Measurements from ENCODE around the gene CPSF7.
A peak's percentile ranks its signal among the peaks of the same experiment; 100 is the strongest.
"Not testable (repeated sequence)": the region's sequence is repeated elsewhere in the genome, so short reads cannot be mapped to it uniquely, and the experiment has no call there.

The CPSF7 gene, protein sequence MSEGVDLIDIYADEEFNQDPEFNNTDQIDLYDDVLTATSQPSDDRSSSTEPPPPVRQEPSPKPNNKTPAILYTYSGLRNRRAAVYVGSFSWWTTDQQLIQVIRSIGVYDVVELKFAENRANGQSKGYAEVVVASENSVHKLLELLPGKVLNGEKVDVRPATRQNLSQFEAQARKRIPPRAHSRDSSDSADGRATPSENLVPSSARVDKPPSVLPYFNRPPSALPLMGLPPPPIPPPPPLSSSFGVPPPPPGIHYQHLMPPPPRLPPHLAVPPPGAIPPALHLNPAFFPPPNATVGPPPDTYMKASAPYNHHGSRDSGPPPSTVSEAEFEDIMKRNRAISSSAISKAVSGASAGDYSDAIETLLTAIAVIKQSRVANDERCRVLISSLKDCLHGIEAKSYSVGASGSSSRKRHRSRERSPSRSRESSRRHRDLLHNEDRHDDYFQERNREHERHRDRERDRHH

DNA sequence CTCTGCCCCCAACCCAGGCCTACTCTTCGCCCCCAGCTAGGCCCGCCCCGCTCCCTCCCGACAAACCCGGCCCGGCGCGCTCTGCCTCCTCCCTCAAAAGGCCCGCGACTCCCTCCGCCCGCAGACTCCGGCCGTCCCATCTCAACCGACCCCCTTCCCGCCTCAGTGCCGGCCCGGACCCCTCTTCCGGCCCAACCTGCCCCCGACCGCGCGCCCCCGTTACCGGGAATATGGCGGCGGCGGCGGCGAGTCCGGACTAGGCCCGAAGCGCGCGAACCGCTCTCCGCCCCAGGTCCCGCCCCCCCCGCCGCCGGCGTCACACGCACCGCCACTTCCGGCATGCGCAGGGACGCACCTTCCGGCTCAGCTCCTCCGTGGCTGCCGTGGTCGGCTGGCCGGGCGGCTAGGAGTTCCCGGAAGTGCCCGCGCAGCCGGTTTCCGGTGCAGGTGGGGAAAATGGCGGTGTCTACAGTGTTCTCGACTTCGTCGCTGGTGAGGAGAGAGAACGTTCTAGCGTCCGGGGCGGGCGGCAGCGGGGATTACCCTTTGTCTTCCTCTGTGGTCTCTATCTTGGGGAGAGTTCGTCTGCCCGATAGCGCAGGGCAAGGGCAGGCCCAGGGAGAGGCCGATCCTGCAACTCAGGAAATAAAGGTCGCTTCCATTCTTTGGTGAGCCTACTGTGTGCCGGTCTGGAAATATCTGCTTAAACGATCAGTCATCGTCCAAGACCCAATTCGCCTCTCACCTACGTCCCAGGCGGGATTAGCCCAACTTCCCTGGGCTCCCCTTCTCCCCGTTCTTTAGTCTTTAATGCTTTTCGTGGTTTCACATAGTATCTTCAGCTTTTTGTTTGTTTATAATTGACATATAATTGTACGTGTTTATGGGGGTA, at the start of gene CPSF7, which contains the start of gene SDHAF2:
CPSF7 (minus strand) TSS at position 285 of the 892 bp plus-strand sequence. CDS start 740 bp downstream, outside the sequence.
SDHAF2 (plus strand) TSS at position 434 of the 892 bp plus-strand sequence; CDS start at position 457, 23 bp downstream.
- peak; percentile 86 for DNase-seq

- DNase-seq, result no peak
These were observed 48.0 kb upstream of the CPSF7 start for GRCh38 chr11:61477727-61478148.

GRCh38 chr11:61477126-61477525, 47.4 kb upstream of the CPSF7 start:
- DNase-seq, result no peak

- DNase-seq, result no peak
These were observed 46.6 kb upstream of the CPSF7 start for GRCh38 chr11:61476371-61476770.

DNA sequence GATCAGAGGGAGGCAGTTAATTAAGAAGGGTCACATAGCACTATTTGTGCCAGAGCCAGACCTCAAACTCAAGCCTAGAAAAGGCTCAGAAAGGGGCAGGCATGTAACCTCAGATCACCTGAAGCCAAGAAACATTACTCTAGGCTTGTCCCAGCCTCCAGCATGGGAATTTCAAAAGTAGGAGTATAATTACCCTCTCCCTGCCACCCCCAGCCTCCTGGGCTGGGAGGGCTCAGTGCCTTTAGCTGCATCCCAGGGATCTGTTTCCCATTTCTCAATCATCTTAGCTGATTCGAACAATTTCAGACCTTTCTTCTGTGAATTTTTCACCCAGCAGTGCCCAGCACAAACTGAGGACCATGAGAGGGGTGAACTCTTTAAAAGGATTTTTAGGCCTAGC, 45.7 kb upstream of the CPSF7 start:
- no peak for DNase-seq

GRCh38 chr11:61474013-61474643, 44.4 kb upstream of the CPSF7 start:
- DNase-seq, result no peak

DNA sequence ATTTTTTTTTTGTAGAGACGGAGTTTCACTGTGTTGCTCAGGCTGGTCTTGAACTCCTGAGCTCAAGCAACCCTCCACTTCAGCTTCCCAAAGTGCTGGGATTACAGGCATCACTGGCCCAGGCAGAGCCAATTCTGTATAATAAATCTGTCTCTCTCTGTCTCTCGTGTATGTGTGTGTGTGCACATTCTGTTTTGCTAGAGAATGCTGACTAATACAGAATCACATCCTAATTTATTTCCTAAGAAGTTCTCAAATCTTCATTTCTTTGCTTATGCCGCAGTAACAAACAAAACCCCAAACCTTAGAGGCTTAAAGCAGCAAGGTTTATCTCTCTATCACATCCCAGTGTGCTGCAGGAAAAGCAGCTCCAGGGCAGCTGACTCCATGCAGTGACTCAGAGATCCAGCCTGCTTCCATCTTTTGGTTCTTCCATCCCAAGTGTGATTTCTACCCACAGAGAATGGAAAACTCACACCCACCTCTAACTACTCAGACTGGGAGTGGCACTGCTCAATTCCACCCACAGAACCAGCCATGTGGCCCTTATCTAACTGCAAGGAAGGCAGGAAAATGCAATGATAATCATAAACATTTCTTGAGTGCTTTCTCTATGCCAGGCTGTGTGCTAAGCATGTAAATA, 43.7 kb upstream of the CPSF7 start:
- DNase-seq, result no peak

DNA sequence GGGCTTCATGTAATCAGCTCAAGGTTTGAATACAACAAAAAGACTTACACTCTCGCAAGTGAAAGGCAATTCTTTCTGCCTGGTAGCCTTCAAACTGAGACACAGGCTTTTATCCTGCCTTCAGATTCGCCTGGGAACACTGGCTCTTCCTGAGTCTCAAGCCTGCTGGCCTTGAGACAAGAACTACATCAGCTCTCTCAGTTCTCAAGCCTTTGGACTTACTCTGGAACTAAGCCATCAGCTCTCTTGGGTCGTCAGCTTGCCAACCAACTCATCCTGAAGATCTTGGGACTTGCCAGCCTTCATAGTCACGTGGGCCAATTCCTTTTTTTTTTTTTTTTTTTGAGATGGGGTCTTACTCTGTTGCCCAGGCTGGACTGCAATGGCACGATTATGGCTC, 43.1 kb upstream of the CPSF7 start:
- DNase-seq, result no peak

DNA sequence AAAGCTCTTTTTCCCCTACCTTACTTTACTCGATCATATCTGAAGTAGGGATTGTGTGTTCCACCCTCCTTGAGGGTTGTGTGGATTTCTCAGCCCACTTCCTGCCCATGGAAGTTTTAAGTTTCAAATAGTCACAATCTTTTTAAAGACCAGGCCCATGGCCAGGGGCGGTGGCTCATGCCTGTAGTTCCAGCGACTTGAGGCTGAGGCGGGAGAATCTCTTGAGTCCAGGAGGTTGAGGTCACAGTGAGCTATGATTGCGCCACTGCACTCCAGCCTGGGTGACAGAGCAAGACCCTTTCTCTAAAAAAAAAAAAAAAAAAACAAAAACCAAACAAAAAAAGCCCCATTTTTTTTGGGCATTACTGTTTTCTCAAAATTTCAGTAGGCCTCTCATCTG, 42.5 kb upstream of the CPSF7 start:
- DNase-seq, result no peak

DNA sequence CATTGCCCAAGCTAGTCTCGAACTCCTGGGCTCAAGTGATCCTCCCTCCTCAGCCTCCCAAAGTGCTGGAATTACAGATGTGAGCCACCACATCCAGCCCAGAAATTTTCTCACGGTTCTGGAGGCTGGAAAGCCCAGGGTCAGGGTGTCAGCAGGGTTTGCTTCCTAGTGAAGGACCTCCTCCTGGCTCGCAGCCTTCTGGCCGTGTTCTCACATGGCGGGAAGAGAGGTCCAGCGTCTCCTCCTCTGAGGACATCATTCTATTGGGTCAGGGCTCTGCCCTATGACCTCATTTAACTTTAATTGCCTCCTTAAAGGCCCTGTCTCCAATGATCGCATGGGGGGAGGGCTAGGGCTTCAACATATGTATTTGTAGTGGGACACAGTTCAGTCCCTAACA, 38.2 kb upstream of the CPSF7 start:
- no peak for DNase-seq

GRCh38 chr11:61467602-61468001, 37.8 kb upstream of the CPSF7 start:
- not testable (repeated sequence) for DNase-seq

- DNase-seq, result no peak
These were observed 31.2 kb upstream of the CPSF7 start for GRCh38 chr11:61460986-61461385.

- no peak for DNase-seq
These were observed 30.7 kb upstream of the CPSF7 start for GRCh38 chr11:61460474-61460881.

DNA sequence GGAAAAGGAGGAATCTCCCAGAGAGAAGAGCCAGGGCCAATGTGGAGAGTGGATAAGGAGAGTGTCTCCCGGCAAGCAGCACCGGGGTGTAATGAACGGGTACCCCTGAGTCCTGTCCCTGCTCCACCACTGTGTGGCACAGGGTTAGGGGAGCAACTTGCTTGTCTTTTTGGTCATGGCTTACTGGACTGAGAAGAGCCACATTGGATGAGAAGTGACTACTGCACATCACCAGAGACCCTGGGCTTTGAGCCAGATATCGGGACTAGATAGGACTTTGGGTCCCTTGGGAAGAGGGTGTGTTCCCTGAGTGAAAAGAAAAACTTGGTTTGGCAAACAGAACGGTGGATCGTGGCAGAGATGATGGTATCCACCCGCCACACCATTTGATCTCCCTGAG, 24.7 kb upstream of the CPSF7 start:
- DNase-seq, result no peak

GRCh38 chr11:61453695-61454094, 23.9 kb upstream of the CPSF7 start:
- no peak for DNase-seq

GRCh38 chr11:61452825-61453224, 23.1 kb upstream of the CPSF7 start:
- DNase-seq, result no peak

DNA sequence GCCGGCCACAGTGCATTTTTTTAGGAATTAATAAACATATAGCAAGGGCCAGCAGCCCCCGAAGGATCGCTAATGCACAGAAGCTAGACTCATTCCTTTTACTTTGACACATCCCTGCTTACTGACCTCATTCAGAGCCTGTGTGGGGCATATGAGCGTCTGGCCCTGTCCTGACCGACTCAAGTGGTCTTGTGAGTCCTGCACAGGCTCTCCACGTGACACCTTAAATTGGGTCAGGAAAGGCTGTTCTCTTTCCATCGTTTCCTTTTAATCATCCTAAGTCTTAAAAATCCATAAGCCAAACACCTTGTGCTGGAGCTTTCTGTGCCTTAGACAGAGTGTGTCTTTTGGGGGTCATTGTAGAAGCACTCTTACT, 18.8 kb upstream of the CPSF7 start:
- no peak for DNase-seq

GRCh38 chr11:61447601-61448551, 18.1 kb upstream of the CPSF7 start:
- DNase-seq, result no peak

- peak; percentile 39 for DNase-seq
These were observed 16.5 kb upstream of the CPSF7 start for GRCh38 chr11:61446211-61446651.

- no peak for DNase-seq
These were observed 15.7 kb upstream of the CPSF7 start for GRCh38 chr11:61445516-61445915.

DNA sequence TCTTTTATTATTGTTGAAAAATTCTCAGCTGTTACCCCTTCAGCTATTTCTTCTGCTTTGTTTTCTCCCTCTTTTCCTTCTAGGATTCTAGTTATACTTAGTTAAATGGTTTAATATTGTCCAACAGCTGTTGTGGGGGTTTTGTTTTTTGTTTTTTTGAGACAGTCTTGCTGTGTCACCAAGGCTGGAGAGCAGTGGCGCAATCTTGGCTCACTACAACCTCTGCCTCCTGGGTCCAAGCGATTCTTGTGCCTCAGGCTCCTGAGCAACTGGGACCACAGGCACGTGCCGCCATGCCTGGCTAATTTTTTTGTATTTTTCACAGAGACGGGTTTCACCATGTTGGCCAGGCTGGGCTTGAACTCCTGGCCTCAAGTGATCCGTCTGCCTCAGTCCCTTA, 12.8 kb upstream of the CPSF7 start:
- DNase-seq, result no peak
